ENCODE measurements around the gene WWOX.

The WWOX gene

GRCh38 chr16:78522327-78522726 is 422.9 kb downstream of the WWOX start:
- no peak for DNase-seq (ENCODE audit: low read depth, low spot score)

DNA sequence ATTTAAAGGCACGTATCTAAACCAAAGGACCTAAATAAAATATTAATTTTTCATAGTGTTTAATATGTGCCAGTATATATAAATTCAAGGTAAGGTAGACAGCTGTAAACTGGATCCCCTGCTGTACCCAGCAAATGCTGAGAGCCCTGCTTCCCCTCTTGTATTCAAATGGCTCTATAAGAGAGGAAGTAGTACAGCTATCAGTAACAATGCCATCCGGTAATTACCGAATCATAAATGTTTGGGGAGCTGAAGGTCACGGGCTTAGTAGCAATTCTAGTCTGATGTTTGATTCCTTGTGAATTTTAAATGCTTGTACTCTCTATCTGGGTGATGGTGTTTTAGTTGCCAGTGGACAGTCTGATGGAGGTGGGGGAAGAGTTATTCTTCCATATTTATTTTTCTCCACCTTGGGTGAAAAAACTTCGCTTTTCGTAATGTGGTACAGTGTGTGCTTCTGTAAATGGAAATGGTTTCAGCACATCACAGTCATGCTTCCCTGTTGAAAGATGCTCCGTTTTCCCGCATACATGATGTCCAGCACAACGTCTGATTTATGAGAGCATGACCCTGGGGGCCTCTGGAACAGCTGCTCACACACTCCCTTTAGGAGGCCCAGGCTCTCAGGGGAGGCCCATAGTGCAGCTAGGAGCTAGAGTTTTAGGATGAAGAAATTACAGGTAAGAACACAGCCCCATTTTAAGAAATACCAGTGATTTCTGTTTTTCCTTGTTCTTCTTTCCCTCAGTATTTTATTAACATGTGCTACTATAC is 423.9 kb downstream of the WWOX start:
- no peak for DNase-seq (ENCODE audit: low read depth, low spot score)

GRCh38 chr16:78524066-78524595 is 424.7 kb downstream of the WWOX start:
- DNase-seq (ENCODE audit: low read depth, low spot score), result no peak

- DNase-seq (ENCODE audit: low read depth, low spot score), result no peak
These were observed 428.8 kb downstream of the WWOX start for GRCh38 chr16:78528265-78528664.

DNA sequence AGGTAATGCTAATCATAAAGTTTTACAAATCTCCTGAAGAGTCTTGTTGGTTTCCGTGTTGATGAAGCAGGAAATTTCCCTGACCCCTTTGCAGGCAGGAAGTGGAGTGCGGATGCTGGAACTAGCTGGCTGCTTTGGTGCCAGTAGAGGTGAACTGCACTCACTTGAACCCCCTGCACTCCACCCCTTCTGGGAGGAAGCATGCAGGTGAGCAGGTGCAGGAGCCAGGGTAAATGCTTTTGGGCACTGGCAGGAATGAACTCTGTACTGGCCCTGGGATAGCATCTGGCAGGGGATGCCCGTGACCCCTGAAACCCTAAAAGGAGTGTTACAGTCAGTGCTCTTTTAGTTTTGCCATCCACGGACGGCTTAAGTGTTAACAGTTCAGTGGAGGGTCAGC is 430.4 kb downstream of the WWOX start:
- no peak for DNase-seq (ENCODE audit: low read depth, low spot score)

DNA sequence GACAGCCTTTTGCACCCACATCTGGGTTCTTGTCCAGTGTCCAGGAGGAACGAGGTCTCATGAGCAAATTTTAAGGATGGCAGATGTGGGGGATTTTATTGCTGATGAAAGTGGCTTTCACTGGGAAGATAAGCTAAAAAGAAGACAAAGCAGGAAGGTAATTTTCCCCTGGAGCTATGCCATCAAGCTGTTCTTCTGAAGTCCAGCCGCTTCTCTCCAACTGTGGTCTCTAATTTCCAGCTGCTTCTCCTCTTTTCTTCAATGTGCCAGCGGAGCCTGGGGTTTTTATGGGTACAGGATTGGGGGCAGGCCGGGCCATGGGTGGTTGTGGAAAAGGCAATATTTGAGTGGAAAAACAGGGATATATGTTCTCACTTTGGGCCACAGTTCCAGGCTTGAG is 430.8 kb downstream of the WWOX start:
- no peak for DNase-seq (ENCODE audit: low read depth, low spot score)

GRCh38 chr16:78535098-78535497 is 435.6 kb downstream of the WWOX start:
- DNase-seq (ENCODE audit: low read depth, low spot score), result no peak

- no peak for DNase-seq (ENCODE audit: low read depth, low spot score)
These were observed 438.1 kb downstream of the WWOX start for GRCh38 chr16:78537511-78537910.

- no peak for DNase-seq (ENCODE audit: low read depth, low spot score)
These were observed 438.8 kb downstream of the WWOX start for GRCh38 chr16:78538292-78538691.

DNA sequence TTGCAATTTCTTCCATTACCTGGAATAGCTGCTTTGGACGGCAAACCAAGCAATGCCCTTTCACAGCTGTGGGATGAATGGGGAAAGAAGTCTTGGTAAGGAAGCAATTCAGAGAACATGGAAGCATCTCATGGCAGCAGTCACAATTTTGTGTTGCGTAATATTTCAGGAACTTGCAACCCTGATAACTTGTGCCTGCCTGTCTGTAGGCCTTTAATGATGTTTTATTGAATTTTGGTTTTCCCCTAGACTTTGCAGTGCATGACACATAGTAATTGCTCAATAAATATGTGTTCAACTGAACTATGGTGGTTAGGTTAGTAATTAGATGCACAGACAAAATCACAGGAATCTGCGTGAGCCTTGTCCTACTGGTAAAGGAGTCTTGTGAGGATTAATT is 439.5 kb downstream of the WWOX start:
- DNase-seq (ENCODE audit: low read depth, low spot score), result no peak

DNA sequence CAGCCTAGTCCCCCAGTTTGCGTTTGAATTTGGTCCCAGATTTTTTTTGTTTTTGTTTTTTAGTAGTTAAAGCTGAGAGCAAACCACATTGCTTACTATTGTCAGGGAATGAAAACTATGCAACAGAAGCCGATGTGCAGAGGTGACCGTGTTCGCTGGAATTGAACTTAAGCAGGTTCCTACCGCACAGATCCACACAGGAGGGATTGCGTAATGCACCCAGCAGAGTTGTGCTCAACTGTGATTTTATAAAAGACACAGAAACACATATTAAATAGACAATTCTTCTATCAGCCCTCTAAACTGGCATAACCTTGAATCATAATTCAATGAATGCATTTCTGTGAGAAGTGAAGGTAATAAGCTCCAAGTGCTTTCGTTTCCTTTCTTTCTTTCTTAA is 443.0 kb downstream of the WWOX start:
- DNase-seq (ENCODE audit: low read depth, low spot score), result no peak

- DNase-seq (ENCODE audit: low read depth, low spot score), result no peak
These were observed 443.6 kb downstream of the WWOX start for GRCh38 chr16:78543023-78543422.

GRCh38 chr16:78549366-78549765 is 449.9 kb downstream of the WWOX start:
- DNase-seq (ENCODE audit: low read depth, low spot score), result no peak

GRCh38 chr16:78551487-78552085 is 452.1 kb downstream of the WWOX start:
- DNase-seq (ENCODE audit: low read depth, low spot score), result no peak

- no peak for DNase-seq (ENCODE audit: low read depth, low spot score)
These were observed 452.7 kb downstream of the WWOX start for GRCh38 chr16:78552106-78552675.

- no peak for DNase-seq (ENCODE audit: low read depth, low spot score)
These were observed 453.3 kb downstream of the WWOX start for GRCh38 chr16:78552716-78553115.

DNA sequence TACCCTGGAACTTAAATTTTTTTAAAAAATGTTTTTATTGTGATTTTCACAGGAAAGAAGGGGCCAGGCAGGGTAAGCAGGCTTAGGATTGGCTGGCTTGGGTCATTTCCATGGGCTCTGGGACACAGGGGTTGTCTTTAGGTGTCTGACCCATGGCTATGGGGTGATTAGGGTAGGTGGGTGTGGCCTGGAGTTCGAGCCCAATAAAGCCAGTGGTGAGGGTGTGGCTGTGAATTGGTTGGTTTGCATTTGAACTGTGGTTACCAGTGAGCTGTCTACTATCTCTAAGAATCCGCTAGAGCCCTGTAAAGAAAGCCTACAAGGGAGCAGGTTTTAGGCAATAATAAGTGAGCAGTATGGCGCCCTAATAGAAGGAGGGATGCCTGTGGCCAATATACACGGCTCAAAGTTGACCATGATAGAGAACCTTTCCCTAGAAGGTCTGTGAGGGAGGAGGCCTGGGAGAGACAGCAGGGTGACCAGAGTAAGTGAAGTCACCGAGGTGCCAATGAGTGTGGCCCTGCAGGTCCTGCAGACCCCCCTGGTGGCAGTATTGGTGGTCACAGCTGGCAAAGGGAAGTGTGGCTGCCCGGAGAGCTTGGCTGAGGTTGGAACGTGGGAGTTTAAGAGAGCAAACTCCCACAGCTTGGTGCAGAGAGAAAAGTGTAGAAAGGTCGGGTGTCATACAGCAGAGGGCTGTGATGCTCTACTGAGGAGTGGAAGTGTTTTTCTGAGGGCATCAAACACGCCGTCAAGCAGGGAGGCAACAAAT is 454.0 kb downstream of the WWOX start:
- no peak for DNase-seq (ENCODE audit: low read depth, low spot score)

DNA sequence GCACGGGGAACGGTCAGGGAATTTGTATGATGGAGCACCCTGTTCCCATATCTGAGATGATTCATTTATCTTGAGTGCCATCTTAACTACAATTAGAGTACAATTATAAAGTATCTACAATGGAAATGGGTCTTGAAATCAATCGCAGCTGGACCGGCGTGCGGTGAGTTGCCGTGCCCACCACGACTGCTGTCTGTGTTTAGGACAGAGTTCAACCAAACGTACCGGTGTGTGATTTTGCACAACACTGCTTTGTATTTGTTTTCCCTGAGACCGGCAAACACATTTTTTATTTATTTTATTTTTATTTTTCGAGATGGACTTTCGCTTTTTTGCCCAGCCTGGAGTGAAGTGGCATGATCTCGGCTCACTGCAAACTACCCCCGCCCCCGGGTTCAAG is 457.0 kb downstream of the WWOX start:
- no peak for DNase-seq (ENCODE audit: low read depth, low spot score)

GRCh38 chr16:78560997-78561396 is 461.5 kb downstream of the WWOX start:
- no peak for DNase-seq (ENCODE audit: low read depth, low spot score)

- DNase-seq (ENCODE audit: low read depth, low spot score), result no peak
These were observed 462.7 kb downstream of the WWOX start for GRCh38 chr16:78562111-78562510.

- no peak for DNase-seq (ENCODE audit: low read depth, low spot score)
These were observed 463.2 kb downstream of the WWOX start for GRCh38 chr16:78562650-78563049.

- no peak for DNase-seq (ENCODE audit: low read depth, low spot score)
These were observed 464.5 kb downstream of the WWOX start for GRCh38 chr16:78563905-78564304.
